ENCODE measurements around the gene SIRT5. TPM values are rescaled to one million over a fixed set of nuclear protein-coding genes. Genes with fewer than 3 reads are reported as not detected.
A peak's percentile ranks its signal among the peaks of the same experiment; 100 is the strongest.

Gene SIRT5
- polyA plus RNA-seq, 1 donor from 2014 or later: 15.9 TPM

DNA sequence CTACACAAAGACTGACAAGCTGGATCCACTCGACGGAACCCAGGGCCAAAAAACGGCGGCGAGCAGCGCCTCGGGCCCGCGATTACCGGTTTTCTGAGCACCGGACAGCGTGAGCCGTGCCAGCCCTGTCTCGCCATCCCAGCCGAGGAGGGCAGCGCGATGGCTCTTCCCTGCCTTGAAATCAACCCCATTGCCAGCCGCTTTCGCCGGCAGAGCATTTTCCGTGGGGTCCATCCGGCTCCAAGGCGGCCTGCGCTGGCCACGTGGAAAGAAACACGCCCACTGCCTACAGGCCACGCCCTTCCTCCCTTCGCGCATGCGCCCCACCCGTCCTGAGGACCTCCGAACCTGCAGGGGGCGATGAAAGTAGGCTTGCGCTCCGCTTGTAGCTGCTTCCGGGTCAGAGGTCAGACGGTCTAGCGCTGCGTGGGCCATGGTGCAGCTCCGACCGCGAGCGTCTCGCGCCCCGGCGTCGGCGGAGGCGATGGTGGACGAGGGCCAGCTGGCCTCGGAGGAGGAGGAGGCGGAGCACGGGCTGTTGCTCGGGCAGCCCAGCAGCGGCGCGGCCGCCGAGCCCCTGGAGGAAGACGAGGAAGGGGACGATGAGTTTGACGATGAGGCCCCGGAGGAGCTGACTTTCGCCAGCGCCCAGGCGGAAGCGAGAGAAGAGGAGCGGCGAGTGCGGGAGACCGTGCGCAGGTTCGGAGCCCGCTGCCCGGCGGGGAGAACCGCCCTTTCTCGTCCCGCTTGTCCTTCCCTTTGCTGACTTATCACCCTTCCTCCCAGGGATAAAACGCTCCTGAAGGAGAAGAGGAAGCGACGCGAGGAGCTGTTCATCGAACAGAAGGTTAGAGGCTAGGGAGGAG lies 40.8 kb downstream of the SIRT5 start, which contains the start of gene NOL7:
Gene NOL7, plus strand, starts transcription at position 410 of the 866 bp plus-strand sequence. Its CDS starts 24 bp downstream, at position 434.
- Histone ChIP-seq H3K4me2 (ENCODE audit: low read length) (peak within 1 kb of the TSS; percentile 93), H3K27ac (ENCODE audit: low read length) (peak within 1 kb of the TSS; percentile 75), H3F3A (ENCODE audit: insufficient read depth, low read length, poor library complexity, severe bottlenecking) (peaks cover 4% of the 10 kb centered on the region), H3K4me3 (ENCODE audit: low read length) (peak within 1 kb of the TSS; percentile 98), H2AFZ (ENCODE audit: low read depth, low read length) (peak within 1 kb of the TSS; percentile 92), H3K9ac (ENCODE audit: low read length) (peak within 1 kb of the TSS; percentile 75), H3K36me3 (ENCODE audit: insufficient read depth, low read length) (peaks cover 10% of the 10 kb centered on the region), H3K9me2 (ENCODE audit: insufficient read depth, low read length) (no peaks in the 10 kb centered on the region), H4K20me1 (ENCODE audit: insufficient read depth) (no peaks in the 10 kb centered on the region), H3K9me3 (ENCODE audit: low read length) (no peaks in the 10 kb centered on the region), H3K27me3 (ENCODE audit: insufficient read depth, low read depth, low read length) (no peaks in the 10 kb centered on the region), H3K79me2 (replicated peaks; ENCODE audit: insufficient read depth, low read length) (peaks cover 20% of the 10 kb centered on the region)
- TF ChIP-seq EP300 (conservative IDR thresholded peaks at IDR 0.05; ENCODE audit: poor library complexity, severe bottlenecking) (peak; percentile 48), TAF1 (IDR thresholded peaks at IDR 0.05; ENCODE audit: low read depth) (peak; percentile 44), EZH2 (IDR thresholded peaks at IDR 0.05; ENCODE audit: borderline replicate concordance, insufficient read depth, low read length, poor library complexity, severe bottlenecking) (no peak), RAD21 (conservative IDR thresholded peaks at IDR 0.05) (peak; percentile 44), MXI1 (conservative IDR thresholded peaks at IDR 0.05; ENCODE audit: poor library complexity, severe bottlenecking) (peak; percentile 99), POLR2AphosphoS5 (IDR thresholded peaks at IDR 0.05) (peak; percentile 97), SMC3 (conservative IDR thresholded peaks at IDR 0.05; ENCODE audit: poor library complexity) (peak; percentile 68)
- TF ChIP-seq, protein P1, sequence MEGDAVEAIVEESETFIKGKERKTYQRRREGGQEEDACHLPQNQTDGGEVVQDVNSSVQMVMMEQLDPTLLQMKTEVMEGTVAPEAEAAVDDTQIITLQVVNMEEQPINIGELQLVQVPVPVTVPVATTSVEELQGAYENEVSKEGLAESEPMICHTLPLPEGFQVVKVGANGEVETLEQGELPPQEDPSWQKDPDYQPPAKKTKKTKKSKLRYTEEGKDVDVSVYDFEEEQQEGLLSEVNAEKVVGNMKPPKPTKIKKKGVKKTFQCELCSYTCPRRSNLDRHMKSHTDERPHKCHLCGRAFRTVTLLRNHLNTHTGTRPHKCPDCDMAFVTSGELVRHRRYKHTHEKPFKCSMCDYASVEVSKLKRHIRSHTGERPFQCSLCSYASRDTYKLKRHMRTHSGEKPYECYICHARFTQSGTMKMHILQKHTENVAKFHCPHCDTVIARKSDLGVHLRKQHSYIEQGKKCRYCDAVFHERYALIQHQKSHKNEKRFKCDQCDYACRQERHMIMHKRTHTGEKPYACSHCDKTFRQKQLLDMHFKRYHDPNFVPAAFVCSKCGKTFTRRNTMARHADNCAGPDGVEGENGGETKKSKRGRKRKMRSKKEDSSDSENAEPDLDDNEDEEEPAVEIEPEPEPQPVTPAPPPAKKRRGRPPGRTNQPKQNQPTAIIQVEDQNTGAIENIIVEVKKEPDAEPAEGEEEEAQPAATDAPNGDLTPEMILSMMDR (IDR thresholded peaks at IDR 0.05; ENCODE audit: poor library complexity, severe bottlenecking): peak; percentile 99
- TF ChIP-seq, protein P2, sequence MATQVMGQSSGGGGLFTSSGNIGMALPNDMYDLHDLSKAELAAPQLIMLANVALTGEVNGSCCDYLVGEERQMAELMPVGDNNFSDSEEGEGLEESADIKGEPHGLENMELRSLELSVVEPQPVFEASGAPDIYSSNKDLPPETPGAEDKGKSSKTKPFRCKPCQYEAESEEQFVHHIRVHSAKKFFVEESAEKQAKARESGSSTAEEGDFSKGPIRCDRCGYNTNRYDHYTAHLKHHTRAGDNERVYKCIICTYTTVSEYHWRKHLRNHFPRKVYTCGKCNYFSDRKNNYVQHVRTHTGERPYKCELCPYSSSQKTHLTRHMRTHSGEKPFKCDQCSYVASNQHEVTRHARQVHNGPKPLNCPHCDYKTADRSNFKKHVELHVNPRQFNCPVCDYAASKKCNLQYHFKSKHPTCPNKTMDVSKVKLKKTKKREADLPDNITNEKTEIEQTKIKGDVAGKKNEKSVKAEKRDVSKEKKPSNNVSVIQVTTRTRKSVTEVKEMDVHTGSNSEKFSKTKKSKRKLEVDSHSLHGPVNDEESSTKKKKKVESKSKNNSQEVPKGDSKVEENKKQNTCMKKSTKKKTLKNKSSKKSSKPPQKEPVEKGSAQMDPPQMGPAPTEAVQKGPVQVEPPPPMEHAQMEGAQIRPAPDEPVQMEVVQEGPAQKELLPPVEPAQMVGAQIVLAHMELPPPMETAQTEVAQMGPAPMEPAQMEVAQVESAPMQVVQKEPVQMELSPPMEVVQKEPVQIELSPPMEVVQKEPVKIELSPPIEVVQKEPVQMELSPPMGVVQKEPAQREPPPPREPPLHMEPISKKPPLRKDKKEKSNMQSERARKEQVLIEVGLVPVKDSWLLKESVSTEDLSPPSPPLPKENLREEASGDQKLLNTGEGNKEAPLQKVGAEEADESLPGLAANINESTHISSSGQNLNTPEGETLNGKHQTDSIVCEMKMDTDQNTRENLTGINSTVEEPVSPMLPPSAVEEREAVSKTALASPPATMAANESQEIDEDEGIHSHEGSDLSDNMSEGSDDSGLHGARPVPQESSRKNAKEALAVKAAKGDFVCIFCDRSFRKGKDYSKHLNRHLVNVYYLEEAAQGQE (IDR thresholded peaks at IDR 0.05; ENCODE audit: borderline replicate concordance): no peak

DNA sequence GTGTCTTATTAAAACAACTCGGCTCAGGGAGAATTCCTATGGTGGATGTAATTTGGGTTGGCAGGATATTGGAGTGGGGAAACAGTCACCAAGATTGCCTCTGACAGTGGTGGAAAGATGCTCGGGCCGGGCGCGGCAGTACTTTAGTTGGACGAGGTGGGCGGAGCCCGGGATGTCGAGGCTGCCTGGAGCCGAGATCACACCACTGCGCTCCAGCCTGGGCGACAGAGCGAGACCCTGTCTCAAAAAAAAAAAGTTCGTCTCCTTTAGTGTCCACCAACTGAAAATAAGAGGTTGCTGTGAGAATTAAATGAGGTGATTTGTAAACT lies 41.4 kb downstream of the SIRT5 start:
- no peaks in the 10 kb centered on the region for H3K27me3 ChIP-seq (ENCODE audit: insufficient read depth, low read depth, low read length)
- peak overlapping the region; percentile 75 for H3K27ac ChIP-seq (ENCODE audit: low read length)
- peaks cover 16% of the 10 kb centered on the region for H3K36me3 ChIP-seq (ENCODE audit: insufficient read depth, low read length)
- H3K9me2 ChIP-seq (ENCODE audit: insufficient read depth, low read length): no peaks in the 10 kb centered on the region
- H3K9me3 ChIP-seq (ENCODE audit: low read length): no peaks in the 10 kb centered on the region
- peak overlapping the region; percentile 93 for H3K4me2 ChIP-seq (ENCODE audit: low read length)
- H2AFZ ChIP-seq (ENCODE audit: low read depth, low read length): peak overlapping the region; percentile 57
- peaks cover 4% of the 10 kb centered on the region for H3F3A ChIP-seq (ENCODE audit: insufficient read depth, low read length, poor library complexity, severe bottlenecking)
- H4K20me1 ChIP-seq (ENCODE audit: insufficient read depth): no peaks in the 10 kb centered on the region
- peak overlapping the region; percentile 98 for H3K4me3 ChIP-seq (ENCODE audit: low read length)
- TF ChIP-seq POLR2AphosphoS5 (IDR thresholded peaks at IDR 0.05): no peak
- no peak for TF ChIP-seq TAF1 (IDR thresholded peaks at IDR 0.05; ENCODE audit: low read depth)
- TF ChIP-seq RAD21 (conservative IDR thresholded peaks at IDR 0.05): no peak
- TF ChIP-seq, protein P2 (IDR thresholded peaks at IDR 0.05; ENCODE audit: borderline replicate concordance): no peak
- TF ChIP-seq EP300 (conservative IDR thresholded peaks at IDR 0.05; ENCODE audit: poor library complexity, severe bottlenecking): no peak
- no peak for TF ChIP-seq SMC3 (conservative IDR thresholded peaks at IDR 0.05; ENCODE audit: poor library complexity)
- no peak for TF ChIP-seq MXI1 (conservative IDR thresholded peaks at IDR 0.05; ENCODE audit: poor library complexity, severe bottlenecking)
- no peak for TF ChIP-seq EZH2 (IDR thresholded peaks at IDR 0.05; ENCODE audit: borderline replicate concordance, insufficient read depth, low read length, poor library complexity, severe bottlenecking)
- TF ChIP-seq, protein P1 (IDR thresholded peaks at IDR 0.05; ENCODE audit: poor library complexity, severe bottlenecking): no peak
- peaks cover 20% of the 10 kb centered on the region for H3K79me2 ChIP-seq (replicated peaks; ENCODE audit: insufficient read depth, low read length)
- peak overlapping the region; percentile 75 for H3K9ac ChIP-seq (ENCODE audit: low read length)

Data from neural cell (in vitro differentiated cells).